Chondrocyte (in vitro differentiated cells): ENCODE measurements around the gene RNFT2. TPM values are rescaled to one million over a fixed set of nuclear protein-coding genes. Genes with fewer than 3 reads are reported as not detected.

ENCODE experiments used
- DNase-seq: peaks from one replicate; pipeline ENCODE4 v3.0.0; 2021; ENCODE audit warnings: mixed read lengths, low spot score
- H3K27ac Mint-ChIP-seq: one replicate; pipeline ENCODE4 v1.8.0; 2021; ENCODE audit warnings: mild to moderate bottlenecking, moderate library complexity, mixed read lengths; ENCODE audit not compliant: unreplicated experiment
- H3K27me3 Mint-ChIP-seq: 2 replicates; pipeline ENCODE4 v1.8.0; 2021; ENCODE audit warnings: low read depth, mixed read lengths
- H3K36me3 Mint-ChIP-seq: 2 replicates; pipeline ENCODE4 v1.8.0; 2021; ENCODE audit warnings: low read depth, mixed read lengths
- H3K4me1 Mint-ChIP-seq: 2 replicates; pipeline ENCODE4 v1.8.0; 2021; ENCODE audit warnings: low read depth, mild to moderate bottlenecking, mixed read lengths
- H3K4me3 Mint-ChIP-seq: one replicate; pipeline ENCODE4 v1.8.0; 2021; ENCODE audit warnings: mild to moderate bottlenecking, moderate library complexity, mixed read lengths; ENCODE audit not compliant: unreplicated experiment
- H3K9me3 Mint-ChIP-seq: 2 replicates; pipeline ENCODE4 v1.8.0; 2021; ENCODE audit warnings: low read depth, mixed read lengths
- total RNA-seq: library from RNA; stranded (reverse); gene quantifications from 3 replicates; pipeline ENCODE4 v1.2.1, GENCODE V29; 2021
- TF ChIP-seq, protein P1 (sequence below): fragments of 200-600 bp; sonication (generic); IDR thresholded peaks from 2 replicates; pipeline ENCODE4 v1.5.0; 2021; ENCODE audit warnings: antibody characterized with exemption, mild to moderate bottlenecking, moderate library complexity

The RNFT2 gene
- total RNA-seq, 1 donor from 2014 or later: 5.1 TPM

DNA sequence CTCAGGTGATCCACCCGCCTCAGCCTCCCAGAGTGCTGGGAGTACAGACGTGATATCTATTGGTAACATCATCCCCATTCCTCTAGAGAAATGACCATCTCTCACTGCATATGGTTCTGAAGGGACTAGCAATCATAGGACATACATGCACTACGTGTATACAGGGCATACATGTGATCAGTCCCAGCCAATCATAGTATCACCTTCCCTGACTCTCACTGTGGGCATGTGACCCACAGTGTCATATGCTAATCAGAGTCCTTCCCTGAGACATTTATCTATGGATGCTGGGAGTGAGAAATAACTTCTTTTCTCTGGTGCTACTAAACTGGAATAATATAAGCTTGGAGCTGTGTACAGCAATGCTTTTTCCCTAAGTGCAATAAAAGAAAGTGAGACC is 160.6 kb downstream of the RNFT2 start:
- H3K4me3 Mint-ChIP-seq: no peak overlapping the region
- H3K27me3 Mint-ChIP-seq: peaks cover 37% of the 10 kb centered on the region
- no peaks in the 10 kb centered on the region for H3K36me3 Mint-ChIP-seq

DNA sequence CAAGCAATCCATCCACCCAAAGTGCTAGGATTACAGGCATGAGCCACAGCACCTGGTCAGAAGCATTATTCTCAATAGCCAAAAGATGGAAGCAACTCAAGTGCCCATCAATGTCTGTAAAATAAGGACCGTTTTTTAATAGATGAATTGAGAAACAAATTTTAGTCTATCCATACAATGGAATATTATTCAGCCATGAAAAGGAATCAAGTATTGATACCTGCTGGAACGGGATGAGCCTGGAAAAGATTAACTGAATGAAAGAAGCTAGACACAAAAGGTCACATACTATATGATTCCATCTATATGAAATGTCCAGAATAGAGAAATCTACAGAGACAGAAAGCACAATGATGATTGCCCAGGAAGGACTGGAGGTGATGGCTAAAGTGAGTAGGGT is 163.5 kb downstream of the RNFT2 start:
- Mint-ChIP-seq H3K27me3 (peaks cover 33% of the 10 kb centered on the region), H3K9me3 (no peaks in the 10 kb centered on the region), H3K4me1 (no peaks in the 10 kb centered on the region), H3K36me3 (no peaks in the 10 kb centered on the region), H3K27ac (no peak overlapping the region), H3K4me3 (no peak overlapping the region)
- DNase-seq: no peak
- TF ChIP-seq, protein P1, sequence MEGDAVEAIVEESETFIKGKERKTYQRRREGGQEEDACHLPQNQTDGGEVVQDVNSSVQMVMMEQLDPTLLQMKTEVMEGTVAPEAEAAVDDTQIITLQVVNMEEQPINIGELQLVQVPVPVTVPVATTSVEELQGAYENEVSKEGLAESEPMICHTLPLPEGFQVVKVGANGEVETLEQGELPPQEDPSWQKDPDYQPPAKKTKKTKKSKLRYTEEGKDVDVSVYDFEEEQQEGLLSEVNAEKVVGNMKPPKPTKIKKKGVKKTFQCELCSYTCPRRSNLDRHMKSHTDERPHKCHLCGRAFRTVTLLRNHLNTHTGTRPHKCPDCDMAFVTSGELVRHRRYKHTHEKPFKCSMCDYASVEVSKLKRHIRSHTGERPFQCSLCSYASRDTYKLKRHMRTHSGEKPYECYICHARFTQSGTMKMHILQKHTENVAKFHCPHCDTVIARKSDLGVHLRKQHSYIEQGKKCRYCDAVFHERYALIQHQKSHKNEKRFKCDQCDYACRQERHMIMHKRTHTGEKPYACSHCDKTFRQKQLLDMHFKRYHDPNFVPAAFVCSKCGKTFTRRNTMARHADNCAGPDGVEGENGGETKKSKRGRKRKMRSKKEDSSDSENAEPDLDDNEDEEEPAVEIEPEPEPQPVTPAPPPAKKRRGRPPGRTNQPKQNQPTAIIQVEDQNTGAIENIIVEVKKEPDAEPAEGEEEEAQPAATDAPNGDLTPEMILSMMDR: no peak

More for the DNA sequence above, 160.6 kb downstream of the RNFT2 start:
- no peak overlapping the region for H3K27ac Mint-ChIP-seq
- H3K4me1 Mint-ChIP-seq: no peaks in the 10 kb centered on the region
- H3K9me3 Mint-ChIP-seq: no peaks in the 10 kb centered on the region
- TF ChIP-seq, protein P1: no peak
- no peak for DNase-seq

Other genes with a start within 250 kb of the RNFT2 start
- gene MAP1LC3B2, start 178.9 kb upstream of the RNFT2 start, total RNA-seq: 3.3 to 4.1 TPM (median 3.3 TPM) in 3 replicates
- gene SPRING1, start 246 bp upstream of the RNFT2 start, total RNA-seq: 31.4 to 37.3 TPM (median 35.5 TPM) in 3 replicates
- 0.31 to 0.80 TPM (median 0.49 TPM) in 3 replicates for gene HRK, start 143.1 kb downstream of the RNFT2 start, total RNA-seq
- gene FBXW8, start 172.6 kb downstream of the RNFT2 start, total RNA-seq: 30.3 to 33.7 TPM (median 30.8 TPM) in 3 replicates